Left lung (tissue), 10 donors: ENCODE results near the gene RALGPS1. TPM values are rescaled to one million over a fixed set of nuclear protein-coding genes. Genes with fewer than 3 reads are reported as not detected.
A peak's percentile ranks its signal among the peaks of the same experiment; 100 is the strongest.

Experiments
- ATAC-seq: fragments of 200-7000 bp; cut with Tn5 transposase; one replicate; pipeline ENCODE4 v1.9.1; 2020; ENCODE audit warnings: moderate library complexity
- DNase-seq, 4 donors: peaks; one replicate each; pipeline ENCODE4 v3.0.0-alpha.2; 2013 to 2020
- H3K27ac ChIP-seq, 2 donors: fragments of 200-600 bp; sonication (generic) in 1 of 2; one replicate each; pipeline versions ENCODE4 v1.5.0 to v1.8.0; 2020 to 2021
- H3K27me3 ChIP-seq, 2 donors: fragments of 200-600 bp; sonication (generic) in 1 of 2; one replicate each; pipeline versions ENCODE4 v1.5.0 to v1.8.0; 2020 to 2021
- H3K36me3 ChIP-seq, 2 donors: fragments of 200-600 bp; sonication (generic) in 1 of 2; one replicate each; pipeline versions ENCODE4 v1.5.0 to v1.8.0; 2020 to 2021
- H3K4me1 ChIP-seq, 2 donors: fragments of 200-600 bp; one replicate each; pipeline ENCODE4 v1.8.0; 2021
- H3K4me3 ChIP-seq, 2 donors: fragments of 200-600 bp; sonication (generic) in 1 of 2; one replicate each; pipeline versions ENCODE4 v1.5.0 to v1.8.0; 2020 to 2021; ENCODE audit warnings: mild to moderate bottlenecking in 1 of 2
- H3K9me3 ChIP-seq, 2 donors: fragments of 200-600 bp; sonication (generic) in 1 of 2; one replicate each; pipeline versions ENCODE4 v1.5.0 to v1.8.0; 2020 to 2021
- intact Hi-C, 2 donors: fragments of 100-400 bp; cut with DNase I; formaldehyde crosslinking; loops; one replicate each; pipeline versions ENCODE4 v1.11.2 to v1.14.2; 2022
- polyA plus RNA-seq, 6 donors: library from polyadenylated mRNA; unstranded; fragments of 120-200 nt; gene quantifications; one replicate each; pipeline ENCODE4 v1.2.1, GENCODE V29; 2013; ENCODE audit not compliant: insufficient read length in 6 of 6
- total RNA-seq, 2 donors: library from RNA; stranded (reverse); fragmentation: NEBNext Ultra II Directional; extraction: Animal tissue kit (Norgen Biotek cat#: 25700); gene quantifications; one replicate each; pipeline ENCODE4 v1.2.1, GENCODE V29; 2021
- TF ChIP-seq, protein P1 (sequence below), 2 donors: fragments of 200-600 bp; sonication (generic) in 1 of 2; IDR thresholded peaks; one replicate each; pipeline versions ENCODE4 v1.5.0 to v1.8.0; 2021; ENCODE audit warnings: antibody characterized with exemption in 2 of 2
- donor health status: DM: no; HTN: yes; CAD: no.
- donor health status: DM: no; HTN: no; CAD: no.

The RALGPS1 gene
- total and polyA plus RNA-seq, 8 donors = 11.9 to 27.6 (median 21.5) TPM

- ATAC-seq (peak; percentile 70), DNase-seq (peak in 1 of 4 donors; percentile 42)
- Histone ChIP-seq H3K36me3 (no peaks in the 10 kb centered on the region), H3K27me3 (no peaks in the 10 kb centered on the region), H3K9me3 (no peaks in the 10 kb centered on the region), H3K4me1 (peaks cover 3% of the 10 kb centered on the region in 2 donors), H3K27ac (peak overlapping the region in 1 of 2 donors; percentile 51), H3K4me3 (no peak overlapping the region)
- intact Hi-C loops = no loop called here
- TF ChIP-seq, protein P1, sequence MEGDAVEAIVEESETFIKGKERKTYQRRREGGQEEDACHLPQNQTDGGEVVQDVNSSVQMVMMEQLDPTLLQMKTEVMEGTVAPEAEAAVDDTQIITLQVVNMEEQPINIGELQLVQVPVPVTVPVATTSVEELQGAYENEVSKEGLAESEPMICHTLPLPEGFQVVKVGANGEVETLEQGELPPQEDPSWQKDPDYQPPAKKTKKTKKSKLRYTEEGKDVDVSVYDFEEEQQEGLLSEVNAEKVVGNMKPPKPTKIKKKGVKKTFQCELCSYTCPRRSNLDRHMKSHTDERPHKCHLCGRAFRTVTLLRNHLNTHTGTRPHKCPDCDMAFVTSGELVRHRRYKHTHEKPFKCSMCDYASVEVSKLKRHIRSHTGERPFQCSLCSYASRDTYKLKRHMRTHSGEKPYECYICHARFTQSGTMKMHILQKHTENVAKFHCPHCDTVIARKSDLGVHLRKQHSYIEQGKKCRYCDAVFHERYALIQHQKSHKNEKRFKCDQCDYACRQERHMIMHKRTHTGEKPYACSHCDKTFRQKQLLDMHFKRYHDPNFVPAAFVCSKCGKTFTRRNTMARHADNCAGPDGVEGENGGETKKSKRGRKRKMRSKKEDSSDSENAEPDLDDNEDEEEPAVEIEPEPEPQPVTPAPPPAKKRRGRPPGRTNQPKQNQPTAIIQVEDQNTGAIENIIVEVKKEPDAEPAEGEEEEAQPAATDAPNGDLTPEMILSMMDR (IDR thresholded peaks at IDR 0.05) = no peak
These were observed 37.8 kb downstream of the RALGPS1 start for GRCh38 chr9:126952205-126952977.

- intact Hi-C loops = no loop called here
- peak overlapping the region in 1 of 2 donors; percentile 47 for H3K27ac ChIP-seq
- peak; percentile 13 for ATAC-seq
- H3K27me3 ChIP-seq = no peaks in the 10 kb centered on the region
- DNase-seq = no peak
- no peak overlapping the region for H3K4me3 ChIP-seq
- H3K36me3 ChIP-seq = no peaks in the 10 kb centered on the region
- TF ChIP-seq, protein P1 (IDR thresholded peaks at IDR 0.05) = no peak
- H3K9me3 ChIP-seq = no peaks in the 10 kb centered on the region
- peaks cover 3% of the 10 kb centered on the region in 2 donors for H3K4me1 ChIP-seq
These were observed 38.6 kb downstream of the RALGPS1 start for GRCh38 chr9:126953041-126953809.

DNA sequence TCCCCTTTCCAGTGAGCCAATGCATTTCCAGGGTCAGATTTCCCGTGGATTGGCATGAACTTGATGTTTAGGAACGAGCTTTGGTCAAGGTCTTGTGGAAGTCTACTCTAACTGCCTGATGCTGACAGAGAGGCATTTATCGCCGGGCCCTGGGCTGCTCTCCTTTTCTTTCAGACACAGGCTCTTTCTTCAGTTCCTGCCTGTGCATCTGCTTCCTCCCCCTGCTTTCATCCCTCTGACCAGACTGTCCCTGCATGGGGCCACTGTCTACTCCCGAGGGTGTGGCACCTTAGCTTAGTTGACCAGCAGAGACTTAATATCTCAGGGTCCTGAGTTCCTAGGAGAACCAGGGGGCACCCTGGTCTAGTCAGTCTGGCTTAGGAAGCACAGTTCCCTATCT is 41.2 kb downstream of the RALGPS1 start:
- no peak overlapping the region for H3K27ac ChIP-seq
- H3K9me3 ChIP-seq = no peaks in the 10 kb centered on the region
- no peaks in the 10 kb centered on the region for H3K27me3 ChIP-seq
- intact Hi-C loops = no loop called here
- H3K4me3 ChIP-seq = no peak overlapping the region
- ATAC-seq (no peak), DNase-seq (no peak)
- no peaks in the 10 kb centered on the region for H3K36me3 ChIP-seq
- TF ChIP-seq, protein P1 (IDR thresholded peaks at IDR 0.05) = no peak
- H3K4me1 ChIP-seq = peaks cover 3% of the 10 kb centered on the region in 2 donors

- H3K9me3 ChIP-seq = no peaks in the 10 kb centered on the region
- H3K36me3 ChIP-seq = no peaks in the 10 kb centered on the region
- DNase-seq (peak in 2 of 4 donors; percentile 44 to 66), ATAC-seq (peak; percentile 75)
- no peak overlapping the region for H3K4me3 ChIP-seq
- H3K27me3 ChIP-seq = no peaks in the 10 kb centered on the region
- TF ChIP-seq, protein P1 (IDR thresholded peaks at IDR 0.05) = no peak
- H3K27ac ChIP-seq = peak overlapping the region; percentile 34 to 68
- intact Hi-C loops = no loop called here
- H3K4me1 ChIP-seq = peaks cover 3% of the 10 kb centered on the region in 2 donors
These were observed 42.5 kb downstream of the RALGPS1 start for GRCh38 chr9:126956917-126957686.
